Cardiac muscle cell (in vitro differentiated cells and primary cell): ENCODE measurements around the gene PID1. TPM values are rescaled to one million over a fixed set of nuclear protein-coding genes. Genes with fewer than 3 reads are reported as not detected.

Experiments
- DNase-seq, 2 donors: peaks; one replicate each; pipeline versions ENCODE4 v3.0.0 to v3.0.0-alpha.2; 2010 to 2017; ENCODE audit warnings: low read depth in 1 of 2, low spot score in 1 of 2
- H3K27ac ChIP-seq: fragments of 200-600 bp; sonication (generic); 2 replicates; pipeline ENCODE4 v1.5.1; 2016
- H3K27me3 ChIP-seq: fragments of 200-600 bp; sonication (generic); 2 replicates; pipeline ENCODE4 v1.6.0; 2016; ENCODE audit warnings: control low read depth
- H3K36me3 ChIP-seq: fragments of 200-600 bp; sonication (generic); 2 replicates; pipeline ENCODE4 v1.5.1; 2016; ENCODE audit warnings: control low read depth
- H3K4me1 ChIP-seq: fragments of 200-600 bp; sonication (generic); 2 replicates; pipeline ENCODE4 v1.8.1; 2017; ENCODE audit warnings: low read depth, mild to moderate bottlenecking, mixed run types
- H3K4me3 ChIP-seq: fragments of 200-600 bp; sonication (generic); 2 replicates; pipeline ENCODE4 v1.5.1; 2016; ENCODE audit warnings: mild to moderate bottlenecking
- H3K9me3 ChIP-seq: fragments of 200-600 bp; sonication (generic); 2 replicates; pipeline ENCODE4 v1.5.1; 2017; ENCODE audit warnings: low read depth, mild to moderate bottlenecking, control low read depth
- polyA plus RNA-seq: library from polyadenylated mRNA; unstranded; fragments of >200 nt; fragmentation: Nextera tagmentation; extraction: Ambion mirVana; gene quantifications from 2 replicates; pipeline ENCODE4 v1.2.1, GENCODE V29; 2016
- total RNA-seq: library from RNA; depleted of rRNA; stranded (reverse); fragments of >200 nt; gene quantifications from 2 replicates; pipeline ENCODE4 v1.2.3, GENCODE V29; 2016
- TF ChIP-seq, protein P1 (sequence below): IDR thresholded peaks from 2 replicates; pipeline ENCODE4 v1.5.1; 2012; ENCODE audit warnings: low read depth, mild to moderate bottlenecking, low read length

PID1 gene
- total and polyA plus RNA-seq, 2 experiments from 2014 or later, result 0.42 to 0.43 TPM

DNA sequence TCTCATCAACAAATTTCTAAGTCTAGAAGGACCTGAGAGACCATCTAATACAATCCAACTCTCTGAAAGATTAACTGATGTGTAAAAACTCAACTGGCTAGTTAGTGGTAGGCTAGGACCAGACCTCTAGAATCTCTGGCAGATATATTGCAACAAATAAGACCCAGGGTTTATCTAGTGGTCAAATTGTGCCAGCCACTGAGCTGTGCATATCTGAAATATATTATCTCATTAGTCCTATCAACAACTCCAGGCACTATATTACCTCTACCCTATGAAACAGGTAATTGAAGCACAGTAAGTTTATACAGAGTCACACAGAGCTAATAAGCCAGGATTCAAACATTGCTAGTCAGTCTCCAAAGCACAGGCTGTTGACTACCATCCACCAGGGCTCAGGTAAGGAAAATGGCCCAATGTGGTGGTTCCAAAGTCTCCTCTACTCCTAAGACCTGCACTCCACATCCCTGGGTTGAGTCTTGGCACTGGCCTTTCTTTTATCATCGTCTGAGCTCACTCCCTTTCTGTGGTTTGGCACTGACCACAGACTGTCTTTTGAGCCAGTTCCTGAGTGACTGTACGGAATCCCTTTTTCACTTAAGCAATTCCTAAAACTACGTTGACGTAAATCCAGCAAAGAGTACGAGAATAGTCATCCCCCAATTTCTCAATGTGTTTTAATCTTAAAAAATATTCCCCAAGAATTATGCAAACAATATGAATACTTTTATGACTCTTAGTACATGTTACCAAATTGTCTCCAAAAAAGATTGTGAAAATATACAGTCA is 11.9 kb upstream of the PID1 start:
- Histone ChIP-seq H3K36me3 (no peaks in the 10 kb centered on the region), H3K27ac (no peak overlapping the region), H3K4me3 (no peak overlapping the region), H3K4me1 (no peaks in the 10 kb centered on the region), H3K27me3 (no peaks in the 10 kb centered on the region), H3K9me3 (no peaks in the 10 kb centered on the region)
- DNase-seq, result peak in 1 of 2 donors; percentile 99
- TF ChIP-seq, protein P1, sequence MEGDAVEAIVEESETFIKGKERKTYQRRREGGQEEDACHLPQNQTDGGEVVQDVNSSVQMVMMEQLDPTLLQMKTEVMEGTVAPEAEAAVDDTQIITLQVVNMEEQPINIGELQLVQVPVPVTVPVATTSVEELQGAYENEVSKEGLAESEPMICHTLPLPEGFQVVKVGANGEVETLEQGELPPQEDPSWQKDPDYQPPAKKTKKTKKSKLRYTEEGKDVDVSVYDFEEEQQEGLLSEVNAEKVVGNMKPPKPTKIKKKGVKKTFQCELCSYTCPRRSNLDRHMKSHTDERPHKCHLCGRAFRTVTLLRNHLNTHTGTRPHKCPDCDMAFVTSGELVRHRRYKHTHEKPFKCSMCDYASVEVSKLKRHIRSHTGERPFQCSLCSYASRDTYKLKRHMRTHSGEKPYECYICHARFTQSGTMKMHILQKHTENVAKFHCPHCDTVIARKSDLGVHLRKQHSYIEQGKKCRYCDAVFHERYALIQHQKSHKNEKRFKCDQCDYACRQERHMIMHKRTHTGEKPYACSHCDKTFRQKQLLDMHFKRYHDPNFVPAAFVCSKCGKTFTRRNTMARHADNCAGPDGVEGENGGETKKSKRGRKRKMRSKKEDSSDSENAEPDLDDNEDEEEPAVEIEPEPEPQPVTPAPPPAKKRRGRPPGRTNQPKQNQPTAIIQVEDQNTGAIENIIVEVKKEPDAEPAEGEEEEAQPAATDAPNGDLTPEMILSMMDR, result no peak

DNA sequence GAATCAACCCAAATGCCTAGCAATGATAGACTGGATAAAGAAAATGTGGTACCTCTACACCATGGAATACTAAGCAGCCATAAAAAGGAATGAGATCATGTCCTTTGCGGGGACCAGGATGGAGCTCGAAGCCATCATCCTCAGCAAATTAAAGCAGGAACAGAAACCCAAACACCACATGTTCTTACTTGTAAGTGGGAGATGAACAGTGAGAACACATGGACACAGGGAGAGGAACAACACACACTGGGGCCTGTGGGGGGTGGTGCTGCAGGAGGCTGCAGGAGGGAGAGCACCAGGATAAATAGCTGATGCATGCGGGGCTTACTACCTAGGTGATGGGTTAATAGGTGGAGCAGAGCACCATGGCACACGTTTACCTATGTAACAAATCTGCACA is 8.4 kb upstream of the PID1 start:
- DNase-seq, result no peak
- Histone ChIP-seq H3K36me3 (no peaks in the 10 kb centered on the region), H3K9me3 (no peaks in the 10 kb centered on the region), H3K27me3 (no peaks in the 10 kb centered on the region), H3K4me1 (no peaks in the 10 kb centered on the region), H3K4me3 (no peak overlapping the region), H3K27ac (no peak overlapping the region)
- TF ChIP-seq, protein P1, result no peak

DNA sequence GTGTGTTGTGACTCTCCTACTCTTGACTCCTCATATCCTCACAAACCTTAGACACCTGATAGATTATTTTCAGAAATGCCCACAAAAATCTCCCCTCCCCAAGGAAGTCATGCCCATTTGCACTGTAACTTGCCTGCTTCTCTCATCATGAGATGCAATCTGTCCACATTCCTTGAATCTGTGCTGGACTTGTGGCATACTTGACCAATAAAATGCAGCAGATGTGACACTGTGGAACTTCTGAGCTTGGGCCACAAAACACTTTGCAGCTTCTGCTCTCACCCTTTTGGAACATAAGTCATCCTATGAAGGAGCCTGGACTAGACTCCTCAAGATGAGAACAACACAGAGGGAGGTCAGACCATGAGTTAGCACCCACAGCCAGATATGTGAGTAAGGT is 4.4 kb upstream of the PID1 start:
- no peaks in the 10 kb centered on the region for H3K9me3 ChIP-seq
- peaks cover 14% of the 10 kb centered on the region for H3K27me3 ChIP-seq
- H3K36me3 ChIP-seq, result no peaks in the 10 kb centered on the region
- no peak for DNase-seq
- TF ChIP-seq, protein P1, result no peak
- no peak overlapping the region for H3K4me3 ChIP-seq
- H3K27ac ChIP-seq, result no peak overlapping the region
- H3K4me1 ChIP-seq, result no peaks in the 10 kb centered on the region

DNA sequence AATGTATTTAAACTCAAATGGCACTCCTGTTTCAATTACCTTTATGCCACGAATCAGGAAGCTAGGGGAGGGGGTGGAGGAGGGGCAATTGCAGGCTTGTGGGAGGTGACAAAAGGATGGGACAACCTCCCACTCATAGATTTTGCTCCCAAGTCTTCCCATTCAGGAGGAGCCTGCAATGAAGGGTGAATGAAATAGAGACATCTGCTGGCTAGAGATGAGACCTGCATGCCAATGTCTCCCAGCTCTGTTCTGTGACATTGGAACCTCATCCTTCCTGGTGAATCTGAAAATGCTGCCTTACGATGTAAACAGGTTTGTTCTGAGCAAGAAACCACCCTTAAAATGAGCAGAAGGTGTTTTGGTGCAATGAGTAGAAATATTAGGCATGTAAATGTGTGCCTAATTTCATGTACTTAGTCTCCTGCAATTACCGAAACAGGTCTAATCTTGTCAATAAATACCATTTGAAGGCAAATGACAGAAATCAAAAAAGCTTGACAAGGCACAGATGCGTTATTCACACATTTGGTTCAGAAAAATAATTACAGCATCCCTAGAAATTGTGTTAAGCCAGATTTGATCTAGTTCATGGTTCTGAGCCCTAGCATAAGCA is 2.7 kb upstream of the PID1 start:
- H3K27ac ChIP-seq, result no peak overlapping the region
- H3K36me3 ChIP-seq, result no peaks in the 10 kb centered on the region
- TF ChIP-seq, protein P1, result peak; percentile 88
- H3K4me1 ChIP-seq, result no peaks in the 10 kb centered on the region
- H3K9me3 ChIP-seq, result no peaks in the 10 kb centered on the region
- DNase-seq, result peak; percentile 68 to 88
- H3K27me3 ChIP-seq, result peaks cover 30% of the 10 kb centered on the region
- H3K4me3 ChIP-seq, result no peak overlapping the region

DNA sequence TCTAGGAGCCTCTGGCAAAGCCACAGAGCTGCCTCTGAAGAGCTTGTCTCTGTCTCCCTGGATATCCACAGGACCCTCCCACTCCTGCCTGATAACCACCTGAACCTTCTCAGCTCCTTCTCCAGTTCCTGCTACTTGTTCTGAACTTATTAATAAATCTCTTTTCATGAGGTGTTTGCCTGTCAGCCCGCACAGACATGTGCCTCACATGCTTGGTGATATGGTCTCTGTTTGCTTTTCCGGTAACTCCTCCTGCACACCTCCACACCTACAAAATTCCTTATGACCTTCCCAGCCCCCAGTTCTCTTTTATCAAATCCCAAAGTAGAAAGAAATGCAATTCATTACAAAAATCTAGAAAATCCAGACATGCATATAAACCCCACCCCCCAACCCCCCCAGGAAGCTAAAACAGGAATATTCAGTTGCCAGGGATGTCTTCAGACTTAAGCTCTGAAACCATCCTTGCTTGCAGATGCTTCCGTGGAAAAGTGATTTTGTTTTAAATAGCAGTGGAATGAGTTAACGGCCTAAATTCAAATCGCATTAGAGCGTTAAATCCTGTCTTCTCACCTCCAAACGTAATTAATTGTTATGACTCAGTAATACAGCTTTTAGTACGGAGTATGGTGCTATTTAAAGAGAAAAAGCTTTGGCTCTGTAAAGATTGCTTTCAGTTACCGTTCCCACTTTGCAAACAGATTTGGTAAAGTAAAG is 2.1 kb upstream of the PID1 start:
- H3K9me3 ChIP-seq, result no peaks in the 10 kb centered on the region
- peaks cover 31% of the 10 kb centered on the region for H3K27me3 ChIP-seq
- DNase-seq, result no peak
- no peaks in the 10 kb centered on the region for H3K4me1 ChIP-seq
- H3K4me3 ChIP-seq, result no peak overlapping the region
- H3K36me3 ChIP-seq, result no peaks in the 10 kb centered on the region
- no peak overlapping the region for H3K27ac ChIP-seq
- TF ChIP-seq, protein P1, result no peak
